ENCODE measurements around the gene TBX21. TPM values are rescaled to one million over a fixed set of nuclear protein-coding genes. Genes with fewer than 3 reads are reported as not detected.
A peak's percentile ranks its signal among the peaks of the same experiment; 100 is the strongest.

Gene TBX21
- total RNA-seq, 3 donors from 2014 or later = 0.72 to 1.2 (median 1.2) TPM

GRCh38 chr17:47728214-47728877 is 4.7 kb upstream of the TBX21 start:
- ATAC-seq (no peak), DNase-seq (peak in 1 of 3 donors; percentile 13)
- intact Hi-C loops (cut with DNase I, micrococcal nuclease) = no loop called here
- Histone ChIP-seq H3K4me1 (ENCODE audit: low read depth) (peaks cover 6% of the 10 kb centered on the region), H3K36me3 (ENCODE audit: low read depth) (no peaks in the 10 kb centered on the region), H3K9me3 (no peaks in the 10 kb centered on the region), H3K4me3 (no peak overlapping the region)
- no peak for TF ChIP-seq CTCF (IDR thresholded peaks at IDR 0.05)

GRCh38 chr17:47729476-47729875 is 3.6 kb upstream of the TBX21 start:
- Histone ChIP-seq H3K4me3 (no peak overlapping the region), H3K36me3 (ENCODE audit: low read depth) (no peaks in the 10 kb centered on the region), H3K4me1 (ENCODE audit: low read depth) (peaks cover 13% of the 10 kb centered on the region), H3K9me3 (no peaks in the 10 kb centered on the region)
- no peak for TF ChIP-seq CTCF (IDR thresholded peaks at IDR 0.05)
- ATAC-seq = no peak
- no peak for DNase-seq
- intact Hi-C loops (cut with DNase I, micrococcal nuclease) = no loop called here

GRCh38 chr17:47730681-47731080 is 2.4 kb upstream of the TBX21 start:
- ATAC-seq = no peak
- no peaks in the 10 kb centered on the region for H3K36me3 ChIP-seq (ENCODE audit: low read depth)
- H3K4me1 ChIP-seq (ENCODE audit: low read depth) = peaks cover 13% of the 10 kb centered on the region
- no peaks in the 10 kb centered on the region for H3K9me3 ChIP-seq
- no peak overlapping the region for H3K4me3 ChIP-seq
- intact Hi-C loops (cut with DNase I, micrococcal nuclease) = no loop called here
- TF ChIP-seq CTCF (IDR thresholded peaks at IDR 0.05) = no peak
- peak in 1 of 3 donors; percentile 19 for DNase-seq

DNA sequence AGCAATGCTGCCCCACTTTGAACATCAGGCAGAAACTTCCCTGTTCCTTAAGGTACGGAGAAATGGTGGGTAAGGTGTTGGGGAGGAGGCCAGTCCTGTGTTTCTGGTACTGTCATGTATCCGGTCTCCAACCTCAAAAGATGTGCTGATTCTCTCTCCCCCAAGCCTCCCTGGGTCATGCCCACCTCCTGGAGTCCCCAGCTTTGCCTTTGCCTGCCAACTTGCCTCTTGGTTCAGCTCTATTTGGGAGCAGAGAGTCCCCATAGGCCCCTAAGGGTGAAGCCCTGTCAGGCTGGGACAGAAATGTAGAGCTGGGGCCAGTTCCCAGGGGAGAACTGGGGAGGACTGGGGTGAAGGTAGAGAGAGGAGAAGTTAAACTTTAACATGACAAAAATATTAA is 1.6 kb upstream of the TBX21 start:
- intact Hi-C loops (cut with DNase I, micrococcal nuclease) = no loop called here
- no peaks in the 10 kb centered on the region for H3K36me3 ChIP-seq (ENCODE audit: low read depth)
- no peaks in the 10 kb centered on the region for H3K9me3 ChIP-seq
- no peak for TF ChIP-seq CTCF (IDR thresholded peaks at IDR 0.05)
- no peak overlapping the region for H3K4me3 ChIP-seq
- ATAC-seq = no peak
- peaks cover 13% of the 10 kb centered on the region for H3K4me1 ChIP-seq (ENCODE audit: low read depth)
- no peak for DNase-seq

DNA sequence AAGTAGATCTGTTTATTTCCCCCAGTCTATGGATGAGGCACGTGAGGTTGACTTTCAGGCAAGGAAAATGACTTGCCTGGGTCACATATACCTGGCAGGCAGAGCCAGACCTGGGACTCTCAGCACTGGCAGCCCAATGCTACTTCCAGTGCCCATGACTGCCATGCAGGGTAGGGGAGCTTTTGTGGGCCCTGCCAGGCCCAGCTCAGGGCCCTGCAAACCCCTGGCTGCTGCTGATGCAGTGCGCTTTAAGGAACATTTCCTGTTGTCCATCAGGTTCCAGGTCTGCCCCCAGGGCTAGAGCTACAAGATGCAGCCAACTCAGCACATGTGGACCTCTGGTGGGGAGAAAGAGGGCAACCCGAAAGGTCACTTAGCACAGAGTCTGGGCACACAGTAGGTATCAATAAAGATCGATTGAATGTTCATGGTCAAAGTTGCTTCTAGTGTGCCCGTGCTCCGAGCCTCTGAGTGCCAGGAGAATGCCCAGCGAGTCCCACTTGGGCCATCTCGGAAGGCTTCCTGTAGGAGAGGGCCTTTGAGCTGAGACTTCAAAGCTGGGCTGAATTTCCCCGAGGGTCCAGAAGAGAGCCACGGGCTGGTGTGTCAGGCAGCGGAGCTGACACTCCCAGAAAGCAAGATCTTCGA is 513 bp upstream of the TBX21 start:
- DNase-seq = no peak
- TF ChIP-seq CTCF (IDR thresholded peaks at IDR 0.05) = no peak
- no peak overlapping the region for H3K4me3 ChIP-seq

More for the DNA sequence above, 513 bp upstream of the TBX21 start:
- Histone ChIP-seq H3K4me1 (ENCODE audit: low read depth) (peaks cover 13% of the 10 kb centered on the region), H3K36me3 (ENCODE audit: low read depth) (no peaks in the 10 kb centered on the region), H3K9me3 (no peaks in the 10 kb centered on the region)
- ATAC-seq = no peak
- intact Hi-C loops (cut with DNase I, micrococcal nuclease) = no loop called here

Data from mucosa of descending colon (tissue), 3 donors.